Measurements from ENCODE around the gene XPO1.
"Not testable (repeated sequence)": the region's sequence is repeated elsewhere in the genome, so short reads cannot be mapped to it uniquely, and the experiment has no call there.

Gene XPO1, protein sequence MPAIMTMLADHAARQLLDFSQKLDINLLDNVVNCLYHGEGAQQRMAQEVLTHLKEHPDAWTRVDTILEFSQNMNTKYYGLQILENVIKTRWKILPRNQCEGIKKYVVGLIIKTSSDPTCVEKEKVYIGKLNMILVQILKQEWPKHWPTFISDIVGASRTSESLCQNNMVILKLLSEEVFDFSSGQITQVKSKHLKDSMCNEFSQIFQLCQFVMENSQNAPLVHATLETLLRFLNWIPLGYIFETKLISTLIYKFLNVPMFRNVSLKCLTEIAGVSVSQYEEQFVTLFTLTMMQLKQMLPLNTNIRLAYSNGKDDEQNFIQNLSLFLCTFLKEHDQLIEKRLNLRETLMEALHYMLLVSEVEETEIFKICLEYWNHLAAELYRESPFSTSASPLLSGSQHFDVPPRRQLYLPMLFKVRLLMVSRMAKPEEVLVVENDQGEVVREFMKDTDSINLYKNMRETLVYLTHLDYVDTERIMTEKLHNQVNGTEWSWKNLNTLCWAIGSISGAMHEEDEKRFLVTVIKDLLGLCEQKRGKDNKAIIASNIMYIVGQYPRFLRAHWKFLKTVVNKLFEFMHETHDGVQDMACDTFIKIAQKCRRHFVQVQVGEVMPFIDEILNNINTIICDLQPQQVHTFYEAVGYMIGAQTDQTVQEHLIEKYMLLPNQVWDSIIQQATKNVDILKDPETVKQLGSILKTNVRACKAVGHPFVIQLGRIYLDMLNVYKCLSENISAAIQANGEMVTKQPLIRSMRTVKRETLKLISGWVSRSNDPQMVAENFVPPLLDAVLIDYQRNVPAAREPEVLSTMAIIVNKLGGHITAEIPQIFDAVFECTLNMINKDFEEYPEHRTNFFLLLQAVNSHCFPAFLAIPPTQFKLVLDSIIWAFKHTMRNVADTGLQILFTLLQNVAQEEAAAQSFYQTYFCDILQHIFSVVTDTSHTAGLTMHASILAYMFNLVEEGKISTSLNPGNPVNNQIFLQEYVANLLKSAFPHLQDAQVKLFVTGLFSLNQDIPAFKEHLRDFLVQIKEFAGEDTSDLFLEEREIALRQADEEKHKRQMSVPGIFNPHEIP (N-terminal part only)

DNA sequence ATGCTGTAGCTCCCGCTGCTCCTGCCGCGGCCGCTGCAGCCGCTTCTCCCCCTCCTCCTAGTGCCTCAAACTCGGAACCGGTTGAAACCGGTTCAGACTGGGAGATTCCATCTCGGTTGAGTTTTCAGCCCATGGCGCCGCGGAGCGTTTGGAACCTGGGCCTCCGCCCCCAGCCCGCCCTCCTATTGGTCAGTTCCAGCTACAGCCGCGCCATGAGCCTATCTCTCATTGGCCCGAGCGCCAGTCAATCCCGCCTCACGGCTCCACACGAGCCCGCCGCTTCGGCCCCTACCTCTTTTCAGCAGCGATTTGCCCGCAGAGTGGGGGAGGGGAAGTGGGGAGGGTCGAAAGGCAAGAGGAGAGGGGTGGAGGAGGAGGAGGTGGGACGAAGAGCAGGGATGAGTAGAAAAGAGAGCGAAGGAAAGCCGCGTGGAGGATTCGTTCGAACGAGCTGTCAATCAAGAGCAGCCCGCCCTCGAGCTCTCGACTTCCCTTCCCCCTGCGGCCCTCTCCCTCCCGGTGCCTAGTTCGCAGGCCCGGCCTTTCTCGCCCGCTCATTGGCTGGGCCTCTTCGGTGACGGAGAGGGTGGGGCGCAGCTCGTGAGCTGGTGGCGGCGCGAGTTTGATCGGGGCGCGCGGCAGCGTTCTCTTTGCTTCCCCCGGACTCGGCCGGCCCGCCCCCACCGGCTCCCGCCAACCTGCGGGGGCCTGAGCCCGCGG is at the start of gene XPO1:
TSS of gene XPO1 (minus strand) at position 157 of the 720 bp plus-strand sequence. CDS start 4,459 bp downstream, outside the sequence.
- Histone ChIP-seq H3K27me3 (replicated peaks; ENCODE audit: control insufficient read depth, insufficient read depth, low read length) (no peaks in the 10 kb centered on the region), H3K4me3 (replicated peaks; ENCODE audit: low read depth, low read length) (peak within 1 kb of the TSS; percentile 72), H3K36me3 (ENCODE audit: control insufficient read depth, insufficient read depth, low read length) (no peaks in the 10 kb centered on the region)
- TF ChIP-seq, protein P1, sequence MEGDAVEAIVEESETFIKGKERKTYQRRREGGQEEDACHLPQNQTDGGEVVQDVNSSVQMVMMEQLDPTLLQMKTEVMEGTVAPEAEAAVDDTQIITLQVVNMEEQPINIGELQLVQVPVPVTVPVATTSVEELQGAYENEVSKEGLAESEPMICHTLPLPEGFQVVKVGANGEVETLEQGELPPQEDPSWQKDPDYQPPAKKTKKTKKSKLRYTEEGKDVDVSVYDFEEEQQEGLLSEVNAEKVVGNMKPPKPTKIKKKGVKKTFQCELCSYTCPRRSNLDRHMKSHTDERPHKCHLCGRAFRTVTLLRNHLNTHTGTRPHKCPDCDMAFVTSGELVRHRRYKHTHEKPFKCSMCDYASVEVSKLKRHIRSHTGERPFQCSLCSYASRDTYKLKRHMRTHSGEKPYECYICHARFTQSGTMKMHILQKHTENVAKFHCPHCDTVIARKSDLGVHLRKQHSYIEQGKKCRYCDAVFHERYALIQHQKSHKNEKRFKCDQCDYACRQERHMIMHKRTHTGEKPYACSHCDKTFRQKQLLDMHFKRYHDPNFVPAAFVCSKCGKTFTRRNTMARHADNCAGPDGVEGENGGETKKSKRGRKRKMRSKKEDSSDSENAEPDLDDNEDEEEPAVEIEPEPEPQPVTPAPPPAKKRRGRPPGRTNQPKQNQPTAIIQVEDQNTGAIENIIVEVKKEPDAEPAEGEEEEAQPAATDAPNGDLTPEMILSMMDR (IDR thresholded peaks at IDR 0.05; ENCODE audit: insufficient read depth, low read length, poor library complexity, severe bottlenecking): no peak
- peak; percentile 98 for DNase-seq (ENCODE audit: extremely low read depth, insufficient read length)

DNA sequence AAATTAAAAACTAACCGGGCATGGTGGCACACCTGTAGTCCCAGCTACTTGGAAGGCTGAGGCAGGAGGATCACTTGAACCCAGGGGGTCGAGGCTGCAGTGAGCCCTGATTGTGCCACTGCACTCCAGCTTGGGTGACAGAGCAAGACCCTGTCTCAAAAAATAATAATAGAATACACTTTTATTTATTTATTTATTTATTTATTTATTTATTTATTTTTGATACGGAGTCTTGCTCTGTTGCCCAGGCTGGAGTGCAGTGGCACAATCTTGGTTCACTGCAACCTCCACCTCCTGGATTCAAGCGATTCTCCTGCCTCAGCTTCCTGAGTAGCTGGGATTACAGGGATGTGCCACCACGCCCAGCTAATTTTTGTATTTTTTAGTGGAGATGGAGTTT is 48.8 kb upstream of the XPO1 start:
- not testable (repeated sequence) for DNase-seq (ENCODE audit: extremely low read depth, insufficient read length); H3K36me3 ChIP-seq (ENCODE audit: control insufficient read depth, insufficient read depth, low read length); H3K27me3 ChIP-seq (replicated peaks; ENCODE audit: control insufficient read depth, insufficient read depth, low read length); H3K4me3 ChIP-seq (replicated peaks; ENCODE audit: low read depth, low read length)

DNA sequence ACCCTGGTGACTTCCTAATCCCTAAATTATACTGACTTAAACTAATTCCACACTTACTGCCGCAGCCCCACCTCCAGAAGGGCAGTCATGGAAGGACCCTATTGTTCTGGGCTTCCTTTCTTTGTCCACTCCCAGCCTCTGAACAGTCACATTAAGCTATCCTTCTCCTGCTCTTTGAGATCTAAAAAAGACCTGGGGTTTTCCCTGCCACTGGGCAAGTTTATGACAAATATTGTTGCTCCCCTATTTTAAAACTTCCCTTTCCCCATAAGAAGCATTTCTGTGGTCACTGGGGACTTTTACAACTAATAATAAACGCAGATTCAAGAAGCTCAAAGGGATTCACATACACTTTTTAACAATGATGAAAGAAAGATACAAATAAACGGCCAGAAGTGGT is 47.2 kb upstream of the XPO1 start:
- Histone ChIP-seq H3K36me3 (ENCODE audit: control insufficient read depth, insufficient read depth, low read length) (no peaks in the 10 kb centered on the region), H3K4me3 (replicated peaks; ENCODE audit: low read depth, low read length) (no peak overlapping the region; the same call in 1 of the 2 replicates), H3K27me3 (replicated peaks; ENCODE audit: control insufficient read depth, insufficient read depth, low read length) (no peaks in the 10 kb centered on the region)
- TF ChIP-seq, protein P1 (IDR thresholded peaks at IDR 0.05; ENCODE audit: insufficient read depth, low read length, poor library complexity, severe bottlenecking): no peak
- DNase-seq (ENCODE audit: extremely low read depth, insufficient read length): peak; percentile 59

DNA sequence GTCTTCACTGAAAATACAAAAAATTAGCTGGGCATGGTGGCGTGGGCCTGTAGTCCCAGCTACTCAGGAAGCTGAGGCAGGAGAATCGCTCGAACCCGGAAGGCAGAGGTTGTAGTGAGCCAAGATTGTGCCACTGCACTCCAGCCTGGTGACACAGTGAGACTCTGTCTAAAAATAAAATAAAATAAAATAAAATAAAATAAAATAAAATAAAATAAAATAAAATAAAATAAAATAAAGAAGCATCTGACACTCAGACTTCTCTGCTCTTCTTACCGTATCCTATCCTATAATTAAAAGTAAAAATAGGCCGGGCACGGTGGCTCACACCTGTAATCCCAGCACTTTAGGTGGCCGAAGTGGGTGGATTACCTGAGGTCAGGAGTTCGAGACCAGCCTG is 46.2 kb upstream of the XPO1 start:
- H3K36me3 ChIP-seq (ENCODE audit: control insufficient read depth, insufficient read depth, low read length): not testable (repeated sequence)

DNA sequence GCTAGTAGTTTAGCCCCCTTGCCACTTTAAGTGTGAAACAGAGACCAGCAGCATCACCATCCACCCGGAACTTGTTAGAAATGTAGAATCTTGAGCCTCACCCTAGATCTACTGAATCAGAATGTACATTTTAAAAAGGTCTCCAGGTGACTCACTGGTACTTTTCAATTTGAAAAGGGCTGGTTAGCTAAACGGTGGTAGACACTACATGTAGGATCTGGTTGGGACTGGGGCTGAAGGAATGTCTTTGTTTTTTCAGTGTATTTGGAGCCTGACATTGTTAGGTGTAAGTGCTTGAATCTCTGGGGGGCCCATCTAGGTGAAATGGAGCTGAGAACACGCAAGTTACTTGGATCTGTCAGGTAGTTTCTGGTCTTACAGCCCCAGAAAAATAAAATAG is 44.0 kb upstream of the XPO1 start:
- TF ChIP-seq, protein P1 (IDR thresholded peaks at IDR 0.05; ENCODE audit: insufficient read depth, low read length, poor library complexity, severe bottlenecking): no peak
- peak; percentile 26 for DNase-seq (ENCODE audit: extremely low read depth, insufficient read length)
- no peak overlapping the region for H3K4me3 ChIP-seq (replicated peaks; ENCODE audit: low read depth, low read length)
- no peaks in the 10 kb centered on the region for H3K27me3 ChIP-seq (replicated peaks; ENCODE audit: control insufficient read depth, insufficient read depth, low read length)
- no peaks in the 10 kb centered on the region for H3K36me3 ChIP-seq (ENCODE audit: control insufficient read depth, insufficient read depth, low read length)

More for the DNA sequence above, 46.2 kb upstream of the XPO1 start:
- H3K4me3 ChIP-seq (replicated peaks; ENCODE audit: low read depth, low read length); H3K27me3 ChIP-seq (replicated peaks; ENCODE audit: control insufficient read depth, insufficient read depth, low read length); DNase-seq (ENCODE audit: extremely low read depth, insufficient read length): not testable (repeated sequence)

DNA sequence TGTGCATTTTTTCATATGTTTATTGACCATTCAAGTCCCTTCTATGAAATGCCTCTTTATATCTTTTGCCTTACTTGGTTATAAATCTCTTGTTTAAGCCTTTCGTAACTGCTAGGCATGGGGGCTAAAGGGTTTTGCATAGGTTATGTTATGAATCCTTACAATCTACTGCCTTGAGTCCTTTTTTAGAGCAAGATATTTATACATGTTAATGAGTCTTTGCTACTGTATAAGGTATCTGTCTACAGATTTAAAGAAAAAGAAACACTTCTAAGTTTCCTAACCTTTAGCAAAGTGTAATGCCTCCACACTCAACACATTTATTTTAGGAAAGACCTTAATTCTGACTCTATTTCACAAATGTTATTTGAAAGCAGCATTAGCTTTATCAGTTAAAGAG is 43.6 kb upstream of the XPO1 start:
- H3K27me3 ChIP-seq (replicated peaks; ENCODE audit: control insufficient read depth, insufficient read depth, low read length): no peaks in the 10 kb centered on the region
- DNase-seq (ENCODE audit: extremely low read depth, insufficient read length): peak; percentile 25
- TF ChIP-seq, protein P1 (IDR thresholded peaks at IDR 0.05; ENCODE audit: insufficient read depth, low read length, poor library complexity, severe bottlenecking): no peak
- H3K4me3 ChIP-seq (replicated peaks; ENCODE audit: low read depth, low read length): no peak overlapping the region
- H3K36me3 ChIP-seq (ENCODE audit: control insufficient read depth, insufficient read depth, low read length): no peaks in the 10 kb centered on the region
